GM12864 (cell line): ENCODE data around the gene LAMA2.

Experiments used
- DNase-seq: peaks from one replicate; pipeline ENCODE4 v3.0.0-alpha.2; 2011; ENCODE audit warnings: low read depth
- H3K4me3 ChIP-seq: 2 replicates; pipeline ENCODE4 v1.5.1; 2011; ENCODE audit warnings: mild to moderate bottlenecking, low read depth, low read length, control low read depth
- TF ChIP-seq, protein P1 (sequence below): IDR thresholded peaks from 2 replicates; pipeline ENCODE4 v1.5.1; 2011; ENCODE audit warnings: low read depth, mild to moderate bottlenecking, moderate library complexity, low read length, control low read depth, inconsistent platforms; ENCODE audit errors: missing control alignments

Gene LAMA2

DNA sequence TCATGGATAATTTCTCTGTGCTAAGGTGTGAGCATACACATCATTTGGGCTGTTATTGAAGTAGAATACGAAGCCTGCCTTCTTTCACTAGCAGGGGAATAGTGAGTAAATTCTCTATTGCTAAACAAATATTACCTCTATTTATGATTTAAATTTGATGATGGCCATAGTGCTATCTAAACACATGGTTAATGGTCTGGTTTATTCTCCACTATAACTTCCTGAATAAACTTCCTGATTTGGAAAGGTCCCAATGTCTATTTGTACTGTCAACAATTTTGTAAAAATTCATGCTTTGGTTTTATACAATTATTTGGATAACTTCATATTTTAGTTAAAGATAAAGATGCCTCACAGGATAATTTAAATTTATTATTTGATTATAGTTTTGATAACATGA lies 426.2 kb downstream of the LAMA2 start:
- no peak for DNase-seq
- TF ChIP-seq, protein P1, sequence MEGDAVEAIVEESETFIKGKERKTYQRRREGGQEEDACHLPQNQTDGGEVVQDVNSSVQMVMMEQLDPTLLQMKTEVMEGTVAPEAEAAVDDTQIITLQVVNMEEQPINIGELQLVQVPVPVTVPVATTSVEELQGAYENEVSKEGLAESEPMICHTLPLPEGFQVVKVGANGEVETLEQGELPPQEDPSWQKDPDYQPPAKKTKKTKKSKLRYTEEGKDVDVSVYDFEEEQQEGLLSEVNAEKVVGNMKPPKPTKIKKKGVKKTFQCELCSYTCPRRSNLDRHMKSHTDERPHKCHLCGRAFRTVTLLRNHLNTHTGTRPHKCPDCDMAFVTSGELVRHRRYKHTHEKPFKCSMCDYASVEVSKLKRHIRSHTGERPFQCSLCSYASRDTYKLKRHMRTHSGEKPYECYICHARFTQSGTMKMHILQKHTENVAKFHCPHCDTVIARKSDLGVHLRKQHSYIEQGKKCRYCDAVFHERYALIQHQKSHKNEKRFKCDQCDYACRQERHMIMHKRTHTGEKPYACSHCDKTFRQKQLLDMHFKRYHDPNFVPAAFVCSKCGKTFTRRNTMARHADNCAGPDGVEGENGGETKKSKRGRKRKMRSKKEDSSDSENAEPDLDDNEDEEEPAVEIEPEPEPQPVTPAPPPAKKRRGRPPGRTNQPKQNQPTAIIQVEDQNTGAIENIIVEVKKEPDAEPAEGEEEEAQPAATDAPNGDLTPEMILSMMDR = no peak

DNA sequence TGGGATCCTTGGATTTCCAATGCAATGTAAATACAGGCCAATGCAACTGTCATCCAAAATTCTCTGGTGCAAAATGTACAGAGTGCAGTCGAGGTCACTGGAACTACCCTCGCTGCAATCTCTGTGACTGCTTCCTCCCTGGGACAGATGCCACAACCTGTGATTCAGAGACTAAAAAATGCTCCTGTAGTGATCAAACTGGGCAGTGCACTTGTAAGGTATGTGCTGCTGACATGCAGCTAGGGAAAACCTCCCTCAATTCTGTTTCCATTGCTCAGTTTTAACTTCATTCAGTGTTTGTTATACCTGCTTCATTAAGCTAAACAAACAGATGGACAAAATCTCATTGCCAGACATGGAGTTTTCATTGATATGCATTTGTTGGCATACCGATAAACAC lies 429.9 kb downstream of the LAMA2 start:
- no peak overlapping the region for H3K4me3 ChIP-seq
- no peak for DNase-seq
- TF ChIP-seq, protein P1 = no peak

More for the DNA sequence above, 426.2 kb downstream of the LAMA2 start:
- no peak overlapping the region for H3K4me3 ChIP-seq

DNA sequence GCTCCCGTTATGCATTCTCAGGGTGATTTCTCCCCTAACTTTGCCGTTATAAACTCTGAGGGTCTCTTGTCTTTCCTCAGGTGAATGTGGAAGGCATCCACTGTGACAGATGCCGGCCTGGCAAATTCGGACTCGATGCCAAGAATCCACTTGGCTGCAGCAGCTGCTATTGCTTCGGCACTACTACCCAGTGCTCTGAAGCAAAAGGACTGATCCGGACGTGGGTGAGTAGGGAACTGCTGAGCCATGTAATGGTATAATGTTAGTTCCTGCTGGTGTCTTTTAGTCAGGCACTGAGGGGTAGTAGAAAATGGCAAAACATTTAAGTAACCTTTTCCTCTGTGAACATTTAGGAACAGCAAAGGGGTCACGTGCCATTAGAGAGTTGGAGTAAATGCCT lies 431.6 kb downstream of the LAMA2 start:
- TF ChIP-seq, protein P1 = no peak
- no peak overlapping the region for H3K4me3 ChIP-seq
- no peak for DNase-seq

DNA sequence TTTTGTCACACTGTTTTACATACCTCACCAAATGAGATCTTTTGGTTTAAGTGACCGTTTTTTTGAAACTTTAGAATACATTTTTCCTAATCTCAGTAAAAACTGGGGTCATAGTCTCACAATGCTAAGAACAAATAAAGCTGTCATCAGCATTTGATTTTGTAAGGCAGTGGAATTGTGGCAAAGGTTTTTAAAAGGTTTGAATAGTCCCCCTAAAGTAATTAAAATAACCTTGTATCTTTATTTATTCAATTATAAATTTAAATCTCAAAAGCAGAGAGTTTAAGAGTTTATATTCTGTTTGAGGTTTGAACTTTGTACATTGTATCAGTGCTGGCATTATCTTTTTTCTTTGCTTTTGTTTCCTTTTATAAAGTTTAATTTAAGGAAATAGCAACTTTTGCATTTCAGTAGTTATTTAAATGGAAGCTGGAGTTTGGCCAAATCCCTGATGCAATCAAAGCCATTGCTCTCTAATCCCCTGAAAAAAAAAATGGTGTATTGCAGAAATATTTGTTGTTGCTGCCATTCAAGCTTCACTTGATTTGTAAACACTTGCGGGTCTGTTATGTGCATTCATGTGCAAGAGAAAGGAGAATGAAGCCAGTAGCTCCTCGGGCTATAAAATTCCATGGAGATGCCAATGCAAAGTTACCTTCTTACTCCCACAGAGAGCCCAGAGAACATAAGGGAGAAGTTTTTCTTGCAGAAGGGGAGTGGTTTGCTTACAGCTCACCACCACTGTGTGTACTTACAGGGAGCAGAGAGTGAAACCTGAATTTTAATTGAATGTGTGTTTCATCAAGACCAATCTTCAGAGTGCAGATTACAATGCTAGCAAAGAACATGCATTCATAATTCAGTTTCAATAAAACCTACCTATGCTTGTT lies 435.2 kb downstream of the LAMA2 start:
- TF ChIP-seq, protein P1 = no peak
- no peak overlapping the region for H3K4me3 ChIP-seq
- DNase-seq = no peak

DNA sequence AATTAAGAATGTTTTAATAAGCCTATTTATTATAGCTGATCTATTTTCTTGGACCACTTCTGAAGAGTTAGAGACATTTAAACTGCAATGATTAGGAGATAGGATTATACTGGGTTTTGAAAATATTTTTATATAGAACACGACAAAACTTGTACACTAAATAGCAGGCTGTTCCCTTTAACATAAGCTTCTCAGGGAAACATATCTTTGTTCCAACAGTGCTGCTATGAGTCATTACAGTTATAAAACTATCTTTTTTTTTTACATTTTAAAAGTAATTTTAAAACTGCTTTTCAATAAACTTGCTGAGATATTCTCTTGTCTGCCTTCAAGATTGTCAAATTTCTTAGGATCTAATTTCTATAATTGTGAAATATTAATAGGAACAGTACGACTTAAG lies 438.0 kb downstream of the LAMA2 start:
- H3K4me3 ChIP-seq = no peak overlapping the region
- no peak for DNase-seq
- TF ChIP-seq, protein P1 = no peak

DNA sequence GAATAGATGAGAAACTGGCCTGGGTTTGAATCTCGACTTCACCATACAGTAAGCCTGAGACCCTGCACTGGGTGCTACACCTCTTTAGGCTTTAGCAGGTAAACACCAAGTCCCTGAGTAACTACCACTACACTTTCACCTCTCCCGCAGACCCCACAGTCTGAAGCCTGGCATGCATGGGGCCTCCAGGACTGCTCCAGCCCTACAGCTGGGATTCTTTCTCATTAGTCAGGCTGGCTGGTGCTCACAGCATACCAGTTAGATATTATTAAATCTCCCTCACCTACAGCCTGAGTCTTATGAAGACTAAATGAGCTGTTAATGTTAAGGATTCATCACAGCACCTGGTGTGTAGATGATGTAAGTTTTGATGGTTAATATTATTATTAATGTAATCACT lies 438.4 kb downstream of the LAMA2 start:
- no peak for DNase-seq
- TF ChIP-seq, protein P1 = no peak
- no peak overlapping the region for H3K4me3 ChIP-seq

DNA sequence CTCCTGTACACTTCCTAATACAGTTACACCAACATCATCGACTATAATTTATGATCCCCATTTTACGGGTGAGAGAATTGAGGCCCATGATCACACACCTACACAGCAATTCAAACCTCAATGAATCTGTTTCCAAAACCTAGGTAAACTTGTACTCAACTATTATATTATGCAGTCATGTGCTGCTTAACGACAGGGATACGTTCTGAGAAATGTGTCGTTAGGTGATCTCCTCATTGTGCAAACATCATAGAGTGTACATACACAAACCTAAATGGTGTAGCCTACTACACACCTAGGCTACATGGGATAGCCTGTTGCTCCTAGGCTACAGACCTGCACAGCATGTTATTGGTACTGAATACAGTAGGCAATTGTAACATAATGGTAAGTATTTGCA lies 441.4 kb downstream of the LAMA2 start:
- H3K4me3 ChIP-seq = no peak overlapping the region
- no peak for DNase-seq

More for the DNA sequence above, 441.4 kb downstream of the LAMA2 start:
- TF ChIP-seq, protein P1 = no peak
